ENCODE results near the gene KCNN2.

KCNN2 gene

GRCh38 chr5:114544561-114544960 lies 182.7 kb downstream of the KCNN2 start:
- DNase-seq (ENCODE audit: low read depth in 2 of 2): no peak
